Activated T-helper 2 cell treated with anti-CD3 and anti-CD28 coated beads, Interferon-gamma antibody, Interleukin-2, Interleukin-4, amounts not matched to agents 10 μg/mL and 5 μg/mL and 100 μg/mL, durations not matched to agents 14 hours and 24 hours and 36 hours (primary cell): Measurements from ENCODE around the gene TRAK1. TPM values are rescaled to one million over a fixed set of nuclear protein-coding genes. Genes with fewer than 3 reads are reported as not detected.

ENCODE experiments used
- DNase-seq: peaks from one replicate; pipeline ENCODE4 v3.0.0; 2021; ENCODE audit warnings: low spot score
- H3K27ac Mint-ChIP-seq: one replicate; pipeline ENCODE4 v1.8.0; 2021; ENCODE audit warnings: mixed read lengths
- H3K27me3 Mint-ChIP-seq: one replicate; pipeline ENCODE4 v1.8.0; 2021; ENCODE audit warnings: low read depth, mixed read lengths
- H3K36me3 Mint-ChIP-seq: one replicate; pipeline ENCODE4 v1.8.0; 2021; ENCODE audit warnings: low read depth, mixed read lengths
- H3K4me1 Mint-ChIP-seq: one replicate; pipeline ENCODE4 v1.8.0; 2021; ENCODE audit warnings: low read depth, mixed read lengths
- H3K4me3 Mint-ChIP-seq: one replicate; pipeline ENCODE4 v1.8.0; 2021; ENCODE audit warnings: low read depth, mild to moderate bottlenecking, moderate library complexity, mixed read lengths
- H3K9me3 Mint-ChIP-seq: one replicate; pipeline ENCODE4 v1.8.0; 2021; ENCODE audit warnings: mixed read lengths
- intact Hi-C: fragments of 100-400 bp; cut with micrococcal nuclease; formaldehyde crosslinking; loops from one replicate; pipeline ENCODE4 v1.15.1; 2023
- total RNA-seq: library from RNA; stranded (reverse); gene quantifications from 2 replicates; pipeline ENCODE4 v1.2.3, GENCODE V29; 2022

TRAK1 gene
- total RNA-seq, 1 donor from 2014 or later = 37.8 TPM

DNA sequence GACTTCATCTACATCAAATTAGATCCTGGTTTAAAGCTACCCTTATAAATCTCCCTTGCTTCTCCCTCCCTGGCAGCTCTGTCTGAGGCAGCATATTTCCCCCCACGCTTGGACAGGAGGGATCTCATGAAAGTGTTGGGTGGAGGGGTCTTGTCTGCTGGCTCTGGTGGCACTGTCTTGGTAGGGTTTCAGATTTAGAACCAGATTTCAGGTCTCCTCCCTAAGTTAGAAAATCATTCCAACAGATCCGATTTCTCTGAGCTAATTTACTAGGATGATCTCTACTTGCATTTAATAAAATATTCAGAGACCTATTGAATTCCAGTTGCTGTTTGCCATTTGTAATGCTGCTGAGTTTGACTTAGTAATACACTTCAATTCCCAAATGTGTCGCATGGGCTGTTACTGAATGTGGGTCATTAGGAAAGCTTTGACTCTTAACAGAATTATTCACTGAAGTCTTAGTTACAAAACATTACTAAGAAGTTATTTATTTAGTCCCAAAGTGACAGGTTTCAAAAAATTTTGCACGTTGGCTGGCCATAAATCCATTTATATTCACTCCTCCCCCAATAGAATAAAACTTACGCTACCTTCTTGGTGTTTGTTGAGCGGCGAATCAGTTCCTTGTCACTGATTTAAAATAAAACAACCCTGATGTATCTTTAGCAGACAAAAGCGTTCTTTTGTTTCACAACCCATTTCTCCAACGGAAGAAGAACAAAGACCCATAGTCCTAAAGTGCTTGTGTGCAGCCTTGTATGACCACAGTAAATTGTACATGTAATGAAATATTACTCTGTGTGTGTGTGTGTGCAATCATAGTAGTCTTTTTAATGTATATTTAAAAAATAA lies 84.5 kb downstream of the TRAK1 start:
- peaks cover 6% of the 10 kb centered on the region for H3K36me3 Mint-ChIP-seq
- DNase-seq = no peak
- no peaks in the 10 kb centered on the region for H3K27me3 Mint-ChIP-seq
- H3K27ac Mint-ChIP-seq = no peak overlapping the region
- H3K4me3 Mint-ChIP-seq = no peak overlapping the region
- H3K4me1 Mint-ChIP-seq = peaks cover 29% of the 10 kb centered on the region
- intact Hi-C loops = loop anchor here (10.0 kb wide), 1 partner anchor 281 kb away; no protein-coding TSS in a partner anchor
- no peaks in the 10 kb centered on the region for H3K9me3 Mint-ChIP-seq

DNA sequence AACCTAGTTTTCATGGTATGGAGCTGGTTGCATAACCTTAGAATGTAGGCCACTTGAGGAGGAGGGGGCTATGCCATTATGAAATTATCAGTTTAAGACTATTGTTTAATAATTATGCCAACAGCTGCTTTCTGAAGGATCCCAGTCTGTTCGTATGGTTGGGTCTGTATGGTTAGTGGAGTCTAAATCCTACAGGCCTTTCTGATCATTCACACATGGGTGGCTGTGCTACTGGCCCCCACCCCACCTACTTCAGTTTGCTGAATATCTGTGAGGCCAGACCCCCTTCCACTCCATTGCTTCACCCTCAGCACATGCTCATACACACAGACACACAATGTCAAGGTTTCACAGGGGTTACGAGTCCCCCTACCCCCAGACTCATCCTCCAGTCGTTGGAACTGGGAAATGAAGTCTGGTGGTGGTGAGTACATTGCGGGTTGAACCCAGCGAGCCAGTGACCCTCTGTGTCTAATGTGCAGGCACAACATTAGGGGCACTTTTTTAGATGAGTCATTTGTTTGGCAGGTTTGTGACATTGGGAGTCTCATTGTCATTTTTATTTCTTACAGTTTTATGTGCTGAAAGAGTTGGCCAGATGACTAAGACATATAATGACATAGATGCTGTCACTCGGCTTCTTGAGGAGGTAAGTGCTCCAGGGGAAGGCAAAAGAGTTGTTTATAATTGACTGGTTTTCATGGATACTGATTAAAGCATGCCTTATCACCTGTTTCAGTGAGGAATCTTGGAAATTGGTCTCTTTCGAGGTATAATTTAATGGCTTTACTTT lies 85.3 kb downstream of the TRAK1 start:
- H3K4me3 Mint-ChIP-seq = no peak overlapping the region
- intact Hi-C loops = loop anchor here (10.0 kb wide), 1 partner anchor 282 kb away; no protein-coding TSS in a partner anchor
- H3K4me1 Mint-ChIP-seq = peaks cover 29% of the 10 kb centered on the region
- H3K36me3 Mint-ChIP-seq = peaks cover 6% of the 10 kb centered on the region
- H3K9me3 Mint-ChIP-seq = no peaks in the 10 kb centered on the region
- no peak for DNase-seq
- no peaks in the 10 kb centered on the region for H3K27me3 Mint-ChIP-seq
- no peak overlapping the region for H3K27ac Mint-ChIP-seq

DNA sequence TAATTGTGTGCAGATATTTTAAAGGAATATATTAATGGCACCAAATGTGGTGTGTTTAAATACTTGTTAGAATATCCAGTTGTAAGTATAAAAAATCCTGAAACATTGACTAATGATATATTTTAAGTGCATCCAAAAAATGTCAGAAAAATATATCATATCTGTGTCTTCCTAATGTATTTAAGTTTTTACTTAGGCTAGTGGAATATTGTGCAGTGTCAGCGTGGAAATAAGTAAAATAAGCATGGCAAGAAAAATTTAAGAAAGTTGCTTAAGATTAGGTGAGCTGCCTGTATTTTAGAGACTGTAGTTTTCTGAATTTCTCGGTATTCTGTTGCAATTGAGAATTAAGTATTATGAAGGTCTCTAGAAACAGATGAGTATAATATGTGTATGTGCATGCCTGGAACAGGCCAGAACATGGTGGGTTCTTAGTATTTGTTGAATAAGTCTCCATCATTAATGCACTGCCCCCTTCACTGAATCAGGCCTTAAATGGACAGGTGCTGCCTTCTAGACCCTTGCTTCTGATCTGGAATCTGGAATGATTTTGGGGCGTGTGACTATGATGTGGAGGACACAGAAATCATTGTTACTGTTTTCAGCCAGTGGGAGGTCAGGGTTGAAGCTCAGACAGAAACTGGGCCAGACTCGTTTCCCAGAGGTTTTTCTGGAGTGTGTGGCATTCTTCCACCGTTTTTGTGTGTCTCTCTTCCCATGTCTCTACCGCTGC lies 86.1 kb downstream of the TRAK1 start:
- peaks cover 6% of the 10 kb centered on the region for H3K36me3 Mint-ChIP-seq
- H3K27ac Mint-ChIP-seq = no peak overlapping the region
- intact Hi-C loops = loop anchor here (10.0 kb wide), 1 partner anchor 282 kb away; no protein-coding TSS in a partner anchor
- DNase-seq = no peak
- no peaks in the 10 kb centered on the region for H3K9me3 Mint-ChIP-seq
- H3K4me1 Mint-ChIP-seq = peaks cover 25% of the 10 kb centered on the region
- no peak overlapping the region for H3K4me3 Mint-ChIP-seq
- H3K27me3 Mint-ChIP-seq = no peaks in the 10 kb centered on the region

DNA sequence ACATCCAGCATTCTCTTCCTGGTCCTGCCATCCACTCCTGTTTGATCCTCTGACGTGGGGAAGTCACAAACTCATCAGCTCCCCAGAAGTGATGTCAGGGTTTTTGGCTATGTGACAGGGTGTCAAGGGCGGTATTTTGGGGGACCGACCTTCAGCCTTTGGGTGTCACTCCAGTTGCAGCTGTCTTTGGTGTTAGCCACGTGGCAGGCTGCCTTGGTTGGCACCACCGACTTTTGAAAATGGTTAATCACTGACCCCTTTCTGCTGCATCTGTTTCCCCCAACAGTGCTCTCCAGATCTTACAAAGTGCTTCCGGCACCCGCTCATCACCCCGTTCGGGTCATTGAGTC lies 86.6 kb downstream of the TRAK1 start:
- Mint-ChIP-seq H3K4me1 (peaks cover 21% of the 10 kb centered on the region), H3K4me3 (no peak overlapping the region), H3K36me3 (peaks cover 6% of the 10 kb centered on the region), H3K27ac (no peak overlapping the region), H3K9me3 (no peaks in the 10 kb centered on the region), H3K27me3 (no peaks in the 10 kb centered on the region)
- DNase-seq = no peak
- intact Hi-C loops = loop anchor here (10.0 kb wide), 1 partner anchor 283 kb away; no protein-coding TSS in a partner anchor

DNA sequence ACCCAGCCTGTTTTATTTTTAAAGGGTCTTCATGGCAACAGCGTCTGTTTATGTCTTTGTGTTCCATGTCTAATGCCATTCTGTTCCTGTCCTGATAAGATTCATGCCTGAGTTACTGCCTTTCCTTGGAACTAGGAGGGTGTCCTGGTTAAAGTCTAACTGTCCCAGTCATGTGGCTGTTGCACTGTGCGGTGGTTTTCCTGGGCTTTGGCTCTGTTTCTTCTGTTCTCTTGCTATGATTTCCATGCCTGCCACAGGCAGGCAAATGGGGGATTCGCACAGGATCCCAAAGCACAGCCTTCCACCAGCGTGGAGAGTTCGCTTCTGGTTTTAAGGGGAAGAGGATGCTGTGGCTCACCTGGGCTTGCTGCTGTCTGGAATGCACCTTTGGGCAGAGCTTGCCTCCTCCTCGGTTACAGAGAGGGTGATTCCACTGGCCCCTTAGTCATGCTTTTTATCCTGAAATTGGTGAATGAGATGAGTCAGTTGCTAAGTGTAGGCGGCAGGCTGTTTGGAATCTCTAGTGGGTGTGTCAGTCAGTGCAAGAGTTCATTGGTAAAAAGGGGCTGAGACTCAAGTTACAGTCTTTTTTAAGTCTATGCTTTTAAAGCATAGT lies 88.1 kb downstream of the TRAK1 start:
- intact Hi-C loops = loop anchor here (10.0 kb wide), 1 partner anchor 284 kb away; no protein-coding TSS in a partner anchor
- H3K4me1 Mint-ChIP-seq = peaks cover 10% of the 10 kb centered on the region
- no peak overlapping the region for H3K27ac Mint-ChIP-seq
- peaks cover 6% of the 10 kb centered on the region for H3K36me3 Mint-ChIP-seq
- H3K9me3 Mint-ChIP-seq = no peaks in the 10 kb centered on the region
- H3K4me3 Mint-ChIP-seq = no peak overlapping the region
- DNase-seq = no peak
- no peaks in the 10 kb centered on the region for H3K27me3 Mint-ChIP-seq

DNA sequence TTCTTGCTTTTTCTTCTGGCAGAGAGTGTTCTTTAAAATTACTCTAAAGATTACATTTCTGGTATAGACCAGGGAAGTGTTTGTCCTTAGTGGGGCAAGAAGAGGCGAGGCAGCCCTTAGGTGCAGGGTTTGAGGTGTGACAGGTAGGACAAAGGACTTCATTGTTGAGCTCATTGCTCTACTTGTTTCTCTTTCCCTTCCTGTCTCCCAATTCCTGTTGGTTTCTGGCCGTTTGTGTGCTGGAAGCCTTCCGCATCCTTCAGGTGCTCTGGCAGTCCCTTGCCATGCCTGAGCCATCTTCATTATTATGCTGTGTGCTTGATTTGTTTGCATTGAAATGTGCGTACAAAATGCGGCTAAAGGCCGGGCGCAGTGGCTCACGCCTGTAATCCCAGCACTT lies 89.7 kb downstream of the TRAK1 start:
- intact Hi-C loops = no loop called here
- Mint-ChIP-seq H3K9me3 (no peaks in the 10 kb centered on the region), H3K4me1 (peaks cover 10% of the 10 kb centered on the region), H3K27ac (no peak overlapping the region), H3K27me3 (no peaks in the 10 kb centered on the region), H3K4me3 (no peak overlapping the region), H3K36me3 (peaks cover 16% of the 10 kb centered on the region)
- DNase-seq = no peak

DNA sequence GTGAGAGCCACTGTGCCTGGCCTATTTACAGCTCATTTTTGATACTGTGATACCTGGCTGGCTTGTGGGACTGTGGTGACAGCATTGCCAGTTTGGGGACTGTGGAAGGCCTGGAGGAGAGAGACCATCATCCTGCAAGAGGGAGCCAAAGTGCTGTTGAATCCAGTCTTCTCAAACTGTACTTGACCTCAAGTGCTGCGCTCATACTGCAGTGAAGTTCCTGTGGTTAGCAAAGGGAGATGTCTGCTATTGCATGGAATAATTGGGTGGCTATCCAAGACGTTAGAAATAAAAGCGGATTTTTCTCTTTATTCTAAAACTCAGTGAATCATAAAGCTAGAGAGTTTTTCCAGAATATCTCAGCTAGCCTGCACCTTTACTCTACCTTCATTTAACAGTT lies 91.4 kb downstream of the TRAK1 start:
- no peaks in the 10 kb centered on the region for H3K9me3 Mint-ChIP-seq
- no peak overlapping the region for H3K4me3 Mint-ChIP-seq
- H3K4me1 Mint-ChIP-seq = peaks cover 10% of the 10 kb centered on the region
- no peak for DNase-seq
- H3K36me3 Mint-ChIP-seq = peaks cover 16% of the 10 kb centered on the region
- intact Hi-C loops = no loop called here
- no peak overlapping the region for H3K27ac Mint-ChIP-seq
- no peaks in the 10 kb centered on the region for H3K27me3 Mint-ChIP-seq

DNA sequence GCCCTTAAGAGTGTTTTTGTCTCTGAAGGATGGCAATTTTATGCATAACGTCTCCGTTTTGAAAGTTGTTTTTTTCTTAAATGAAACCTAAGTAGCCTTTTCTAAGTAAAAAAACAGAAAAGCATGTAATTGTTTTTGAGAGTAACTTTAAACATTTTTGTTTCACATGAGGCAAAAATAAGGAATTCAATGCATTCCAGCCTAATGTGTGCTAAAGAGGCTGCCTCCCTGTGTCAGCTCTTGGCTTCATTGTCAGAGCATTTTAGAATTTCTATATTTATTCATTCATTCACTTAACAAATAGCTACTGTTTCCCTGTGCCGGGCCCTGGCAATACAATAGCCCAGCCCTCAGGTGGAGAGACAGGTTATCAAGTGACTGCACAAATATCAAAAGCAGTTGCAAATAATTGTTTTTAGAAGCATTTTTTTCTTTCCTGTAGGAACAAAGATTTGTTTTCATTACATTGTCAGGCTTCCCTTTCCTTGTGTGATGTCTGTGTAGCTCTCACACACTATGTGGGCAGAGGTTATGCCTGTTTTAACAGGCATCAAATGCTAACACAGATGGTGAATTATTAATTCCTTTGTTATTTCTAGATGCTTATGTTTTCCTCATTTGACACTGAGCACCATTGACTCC lies 93.0 kb downstream of the TRAK1 start:
- Mint-ChIP-seq H3K27me3 (no peaks in the 10 kb centered on the region), H3K4me3 (no peak overlapping the region), H3K27ac (no peak overlapping the region), H3K4me1 (peaks cover 8% of the 10 kb centered on the region), H3K9me3 (no peaks in the 10 kb centered on the region), H3K36me3 (peaks cover 20% of the 10 kb centered on the region)
- intact Hi-C loops = no loop called here
- no peak for DNase-seq

DNA sequence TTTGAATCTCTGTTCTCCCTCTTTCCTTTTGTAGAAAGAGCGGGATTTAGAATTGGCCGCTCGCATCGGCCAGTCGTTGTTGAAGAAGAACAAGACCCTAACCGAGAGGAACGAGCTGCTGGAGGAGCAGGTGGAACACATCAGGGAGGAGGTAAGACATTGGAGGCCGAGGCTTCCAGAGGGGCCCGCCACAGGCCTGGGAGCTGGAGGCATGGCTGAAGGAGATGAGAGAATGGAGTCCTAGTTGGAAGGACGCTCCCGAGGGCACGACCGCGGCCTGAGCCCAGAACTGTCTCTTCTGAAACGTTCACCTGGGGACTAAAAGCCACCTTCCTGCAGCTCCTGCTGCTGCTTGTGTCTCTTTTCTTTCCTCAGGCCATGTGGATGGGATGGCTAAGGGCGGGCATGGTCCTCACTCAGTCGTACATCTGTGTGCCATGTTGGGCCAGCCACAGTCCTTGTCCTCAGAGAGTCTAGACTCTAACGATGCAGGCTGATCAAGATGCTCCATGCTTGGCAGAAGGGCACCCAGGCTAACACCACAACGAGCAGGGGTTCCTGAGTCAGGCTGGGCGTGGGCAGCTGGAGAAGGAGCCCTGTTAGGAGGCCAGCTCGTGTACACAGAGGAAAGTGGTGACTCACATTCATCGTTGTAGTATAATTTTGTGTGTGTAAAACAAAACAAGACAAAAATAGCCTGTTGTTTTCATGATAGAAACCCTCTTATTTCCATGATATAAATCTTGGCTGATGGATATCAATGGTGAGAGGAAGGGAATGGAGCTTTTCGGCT lies 93.7 kb downstream of the TRAK1 start:
- no peak overlapping the region for H3K27ac Mint-ChIP-seq
- peaks cover under 1% of the 10 kb centered on the region for H3K4me1 Mint-ChIP-seq
- H3K27me3 Mint-ChIP-seq = no peaks in the 10 kb centered on the region
- H3K9me3 Mint-ChIP-seq = no peaks in the 10 kb centered on the region
- no peak overlapping the region for H3K4me3 Mint-ChIP-seq
- no peak for DNase-seq
- intact Hi-C loops = no loop called here
- H3K36me3 Mint-ChIP-seq = peaks cover 22% of the 10 kb centered on the region

DNA sequence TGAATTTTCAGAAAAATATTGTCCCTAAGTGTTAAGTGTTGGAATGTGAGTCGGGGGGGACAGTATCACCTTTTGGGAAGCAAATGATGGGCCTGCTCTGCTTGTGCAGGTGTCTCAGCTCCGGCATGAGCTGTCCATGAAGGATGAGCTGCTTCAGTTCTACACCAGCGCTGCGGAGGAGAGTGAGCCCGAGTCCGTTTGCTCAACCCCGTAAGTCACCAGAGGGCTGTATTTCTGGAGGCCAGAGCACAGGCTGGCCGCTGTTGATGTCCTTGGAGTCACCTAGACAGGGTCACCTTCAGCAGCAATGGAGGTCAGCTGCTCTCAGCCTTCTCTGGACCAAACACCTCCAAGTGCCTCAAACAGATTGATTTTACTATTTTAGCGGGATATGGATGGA lies 96.8 kb downstream of the TRAK1 start:
- Mint-ChIP-seq H3K27ac (no peak overlapping the region), H3K27me3 (no peaks in the 10 kb centered on the region), H3K4me3 (no peak overlapping the region), H3K9me3 (no peaks in the 10 kb centered on the region), H3K36me3 (peaks cover 34% of the 10 kb centered on the region), H3K4me1 (peaks cover 18% of the 10 kb centered on the region)
- intact Hi-C loops = no loop called here
- DNase-seq = no peak

DNA sequence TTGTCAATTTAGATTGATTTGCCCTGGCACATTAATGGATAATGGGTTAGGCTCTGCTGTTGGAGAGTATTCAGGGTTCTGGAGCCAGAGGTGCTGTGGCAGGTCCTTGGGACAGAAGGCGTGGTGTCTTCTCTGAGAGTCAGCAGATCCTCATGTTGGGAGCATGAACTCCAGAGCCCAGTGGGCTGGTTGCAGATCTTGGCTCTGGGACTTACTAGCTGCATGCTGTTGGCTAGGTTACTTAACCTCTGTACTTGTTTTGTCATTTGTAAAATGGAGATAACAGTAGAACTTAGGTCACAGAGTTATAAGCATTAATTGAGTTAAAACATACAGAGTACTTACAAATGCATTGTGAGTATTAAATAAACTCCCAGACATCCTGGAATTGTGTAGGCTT lies 97.2 kb downstream of the TRAK1 start:
- Mint-ChIP-seq H3K27me3 (no peaks in the 10 kb centered on the region), H3K4me3 (no peak overlapping the region), H3K27ac (peak overlapping the region; percentile 17), H3K36me3 (peaks cover 38% of the 10 kb centered on the region), H3K9me3 (no peaks in the 10 kb centered on the region), H3K4me1 (peaks cover 22% of the 10 kb centered on the region)
- DNase-seq = no peak
- intact Hi-C loops = no loop called here
